Adrenal gland (tissue), 5 donors: ENCODE results near the gene C1orf56.

ENCODE experiments used
- CTCF ChIP-seq, 6 experiments: fragments of 450-650 bp in 4 of 6; fragments of 200-600 bp in 2 of 6; sonication (generic) in 1 of 6; IDR thresholded peaks; 1 replicate in 5 of 6; 2 replicates in 1 of 6; pipeline versions ENCODE4 v1.5.1 to v1.8.0; 2016 to 2021; ENCODE audit warnings: antibody characterized with exemption in 6 of 6, mild to moderate bottlenecking in 2 of 6, moderate library complexity in 1 of 6
- POLR2A ChIP-seq, 2 donors: fragments of 450-650 bp; IDR thresholded peaks; one replicate each; pipeline ENCODE4 v1.6.1; 2017; ENCODE audit warnings: antibody characterized with exemption in 2 of 2, mild to moderate bottlenecking in 2 of 2, moderate library complexity in 1 of 2
- donor health status: DM: no; HTN: no; CAD: no.

- TF ChIP-seq CTCF (IDR thresholded peaks at IDR 0.05) (no peak), POLR2A (IDR thresholded peaks at IDR 0.05) (no peak)
Measured at GRCh38 chr1:151072224-151072623, 24.7 kb downstream of the C1orf56 start.
